ENCODE measurements around the gene ADCY2. TPM values are rescaled to one million over a fixed set of nuclear protein-coding genes. Genes with fewer than 3 reads are reported as not detected.

The ADCY2 gene
- total RNA-seq, 2 experiments from 2014 or later = not detected

DNA sequence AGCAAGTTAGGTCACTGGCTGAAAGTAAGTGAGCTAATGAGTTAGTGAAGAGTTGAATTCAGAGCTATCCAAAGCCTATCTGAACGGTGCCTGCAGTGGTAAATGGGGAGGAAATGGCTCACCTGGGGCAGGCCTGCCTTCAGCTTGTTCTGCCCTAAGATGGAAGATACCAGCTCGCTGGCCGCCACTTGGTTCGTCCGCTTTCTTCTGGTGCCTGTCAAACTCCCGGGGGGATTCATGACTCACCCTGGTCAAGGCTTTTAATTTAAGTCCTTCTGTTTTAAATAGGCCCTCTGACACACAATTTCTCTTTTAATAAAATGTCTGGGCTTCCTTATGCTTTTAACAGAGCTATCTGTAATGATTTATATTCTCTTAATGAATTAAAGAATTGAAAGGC, 376.2 kb downstream of the ADCY2 start:
- Mint-ChIP-seq H3K4me1 (no peaks in the 10 kb centered on the region), H3K27ac (no peak overlapping the region), H3K27me3 (peaks cover 17% of the 10 kb centered on the region), H3K36me3 (ENCODE audit: low read depth) (no peaks in the 10 kb centered on the region), H3K9me3 (no peaks in the 10 kb centered on the region), H3K4me3 (no peak overlapping the region)
- POLR2A ChIA-PET = no interaction called here
- DNase-seq = no peak
- CTCF ChIA-PET = interaction anchor here (1.5 kb wide), 1 partner anchor 18 kb away, joined by 4 read pairs; no protein-coding TSS in a partner anchor

DNA sequence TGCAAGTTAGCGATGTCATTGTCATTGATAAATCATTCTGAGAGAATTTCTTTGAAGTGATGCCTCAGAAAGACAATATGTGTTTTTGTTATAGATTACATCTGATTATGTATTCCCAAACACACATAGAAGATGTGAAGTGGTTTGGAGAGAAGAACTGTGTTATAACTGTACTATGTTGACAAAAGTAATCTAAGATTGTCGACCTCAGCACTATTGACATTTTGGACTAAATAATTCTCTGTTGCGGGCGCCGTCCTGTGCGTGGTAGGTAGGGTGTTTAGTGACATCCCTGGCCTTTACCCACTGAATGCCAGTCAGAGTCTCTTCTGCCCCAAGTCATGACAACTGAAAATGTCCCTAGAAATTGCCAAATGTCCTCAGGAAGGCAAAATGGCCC, 377.2 kb downstream of the ADCY2 start:
- POLR2A ChIA-PET = no interaction called here
- peaks cover 17% of the 10 kb centered on the region for H3K27me3 Mint-ChIP-seq
- H3K4me3 Mint-ChIP-seq = no peak overlapping the region
- no peaks in the 10 kb centered on the region for H3K9me3 Mint-ChIP-seq
- H3K27ac Mint-ChIP-seq = no peak overlapping the region
- H3K36me3 Mint-ChIP-seq (ENCODE audit: low read depth) = no peaks in the 10 kb centered on the region
- CTCF ChIA-PET = no interaction called here
- DNase-seq = no peak
- H3K4me1 Mint-ChIP-seq = no peaks in the 10 kb centered on the region

DNA sequence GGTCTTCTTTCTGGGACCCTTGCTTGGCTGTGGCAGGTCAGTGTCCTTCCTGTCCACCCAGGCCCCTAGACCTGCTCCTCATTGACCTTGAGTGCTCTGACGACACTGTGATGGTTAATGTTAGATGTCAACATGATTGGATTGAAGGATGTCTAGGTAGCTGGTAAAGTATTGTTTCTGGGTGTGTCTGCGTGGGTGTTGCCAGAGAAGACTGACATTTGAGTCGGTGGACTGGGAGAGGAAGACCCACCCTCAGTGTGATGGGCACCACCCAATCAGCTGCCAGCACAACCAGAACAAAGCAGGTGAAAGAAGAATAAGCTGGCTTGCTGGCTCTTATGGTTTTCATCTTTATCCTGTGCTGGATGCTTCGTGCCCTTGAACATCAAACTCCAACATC, 380.5 kb downstream of the ADCY2 start:
- DNase-seq = no peak
- Mint-ChIP-seq H3K27ac (no peak overlapping the region), H3K4me3 (no peak overlapping the region), H3K4me1 (peaks cover 15% of the 10 kb centered on the region), H3K36me3 (ENCODE audit: low read depth) (no peaks in the 10 kb centered on the region), H3K9me3 (no peaks in the 10 kb centered on the region), H3K27me3 (peaks cover 34% of the 10 kb centered on the region)
- ChIA-PET CTCF (no interaction called here), POLR2A (no interaction called here)

DNA sequence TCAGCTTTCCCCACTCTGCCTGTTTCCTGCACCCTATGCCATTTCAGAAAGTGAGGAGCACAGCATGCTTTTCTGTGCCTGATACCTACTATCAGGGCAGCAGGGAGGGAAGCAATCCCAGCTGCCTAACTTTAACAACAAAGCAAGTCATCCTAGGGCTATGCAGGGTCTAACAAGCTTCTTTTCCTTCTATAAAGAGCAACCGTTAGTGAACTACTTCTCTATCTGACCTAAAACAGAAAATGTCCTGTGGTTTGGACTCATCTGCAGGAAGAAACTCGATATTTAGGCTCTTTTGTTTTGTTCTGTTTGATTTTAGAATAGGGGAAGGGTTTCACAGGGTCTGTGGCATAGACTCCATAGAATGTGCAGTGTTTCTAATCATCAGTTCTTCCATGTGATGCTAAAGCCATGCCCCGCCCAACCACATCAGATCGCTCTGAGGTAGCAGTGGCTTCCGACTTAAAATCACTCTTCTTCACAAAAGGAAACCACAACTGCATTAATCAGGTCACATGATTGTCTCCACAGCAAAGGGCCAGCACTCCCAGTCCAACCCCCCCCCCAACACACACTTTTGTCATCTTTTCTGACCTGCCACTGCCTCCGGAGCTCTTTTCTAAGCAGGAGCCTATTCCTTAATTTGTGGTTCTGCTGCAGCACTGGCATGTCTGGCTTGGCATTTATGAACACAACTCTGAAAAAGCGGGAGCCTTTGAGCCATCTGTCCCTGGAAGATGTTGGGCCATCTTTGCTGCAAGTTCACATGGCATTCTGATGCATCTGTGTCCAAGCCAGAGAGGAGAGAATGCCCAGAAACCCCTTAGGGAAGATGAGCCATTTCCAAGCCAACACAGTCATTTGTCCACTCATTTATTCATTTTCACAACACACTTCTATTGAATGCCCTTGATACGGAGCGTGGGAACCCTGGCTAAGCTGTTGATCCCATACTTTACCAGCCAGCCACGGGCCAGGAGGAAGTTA, 383.4 kb downstream of the ADCY2 start:
- Mint-ChIP-seq H3K27ac (no peak overlapping the region), H3K9me3 (no peaks in the 10 kb centered on the region), H3K4me3 (no peak overlapping the region), H3K4me1 (peaks cover 15% of the 10 kb centered on the region), H3K36me3 (ENCODE audit: low read depth) (no peaks in the 10 kb centered on the region), H3K27me3 (peaks cover 50% of the 10 kb centered on the region)
- DNase-seq = peak; percentile 31
- ChIA-PET CTCF (no interaction called here), POLR2A (no interaction called here)

GRCh38 chr5:7781899-7782298, 386.0 kb downstream of the ADCY2 start:
- H3K27me3 Mint-ChIP-seq = peaks cover 60% of the 10 kb centered on the region
- peaks cover 15% of the 10 kb centered on the region for H3K4me1 Mint-ChIP-seq
- CTCF ChIA-PET = no interaction called here
- DNase-seq = no peak
- H3K27ac Mint-ChIP-seq = no peak overlapping the region
- no peaks in the 10 kb centered on the region for H3K9me3 Mint-ChIP-seq
- H3K36me3 Mint-ChIP-seq (ENCODE audit: low read depth) = no peaks in the 10 kb centered on the region
- POLR2A ChIA-PET = no interaction called here
- H3K4me3 Mint-ChIP-seq = no peak overlapping the region

DNA sequence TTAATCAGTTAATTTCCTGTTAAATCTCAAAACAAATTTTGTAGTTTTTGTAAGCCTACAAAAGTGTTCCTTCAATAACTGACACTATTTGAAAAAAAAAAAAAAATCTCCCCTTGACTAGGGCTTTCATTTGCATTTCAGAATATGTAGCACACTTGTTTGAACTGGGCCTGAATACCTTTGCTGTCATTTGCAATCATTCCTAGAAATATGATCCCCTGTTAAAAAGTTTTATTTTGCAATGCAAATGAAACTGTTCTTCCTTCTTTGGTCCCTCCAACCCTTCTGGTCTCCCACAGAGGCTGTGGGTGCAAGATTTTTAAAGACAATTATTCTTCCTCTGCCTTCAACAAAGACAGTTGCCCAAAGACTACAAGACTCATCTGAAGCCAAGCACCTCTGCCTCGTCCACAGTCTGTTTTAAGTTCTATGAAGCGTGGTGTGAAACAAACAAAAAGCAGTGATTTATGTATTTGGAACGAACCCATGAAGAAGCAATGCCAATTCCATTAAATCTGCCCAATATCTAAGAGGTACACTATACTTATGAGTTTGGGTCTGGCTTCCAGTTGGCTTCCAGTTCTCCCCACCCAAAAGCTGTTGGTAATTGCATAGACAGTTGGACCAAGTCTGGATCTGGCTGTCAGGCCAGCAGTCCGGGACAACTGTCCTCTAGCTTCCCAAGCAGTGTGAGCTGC, 388.9 kb downstream of the ADCY2 start:
- Mint-ChIP-seq H3K27ac (no peak overlapping the region), H3K36me3 (ENCODE audit: low read depth) (no peaks in the 10 kb centered on the region), H3K4me3 (no peak overlapping the region), H3K9me3 (no peaks in the 10 kb centered on the region), H3K4me1 (peaks cover 2% of the 10 kb centered on the region), H3K27me3 (peaks cover 47% of the 10 kb centered on the region)
- no peak for DNase-seq
- ChIA-PET POLR2A (no interaction called here), CTCF (no interaction called here)

DNA sequence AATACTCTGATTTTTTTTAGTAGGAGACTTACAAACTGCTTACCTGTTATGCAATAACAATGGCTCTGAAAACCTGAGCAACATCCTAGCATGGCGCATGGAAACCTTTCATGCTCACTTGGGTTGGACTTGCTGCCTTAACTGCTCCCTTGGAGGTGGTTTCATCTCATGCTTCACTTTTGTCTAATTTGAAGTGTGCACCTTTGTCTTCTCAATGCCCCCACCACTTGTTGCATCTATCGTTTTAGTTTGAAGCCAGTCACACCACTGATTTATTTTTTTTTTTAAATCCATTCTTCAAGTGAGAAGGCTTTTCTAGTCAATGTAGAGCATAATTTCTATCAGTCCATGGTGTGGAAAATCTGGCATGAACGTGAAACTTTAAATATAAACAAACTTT, 391.8 kb downstream of the ADCY2 start:
- Mint-ChIP-seq H3K4me3 (no peak overlapping the region), H3K27ac (no peak overlapping the region)
- CTCF ChIA-PET = no interaction called here

DNA sequence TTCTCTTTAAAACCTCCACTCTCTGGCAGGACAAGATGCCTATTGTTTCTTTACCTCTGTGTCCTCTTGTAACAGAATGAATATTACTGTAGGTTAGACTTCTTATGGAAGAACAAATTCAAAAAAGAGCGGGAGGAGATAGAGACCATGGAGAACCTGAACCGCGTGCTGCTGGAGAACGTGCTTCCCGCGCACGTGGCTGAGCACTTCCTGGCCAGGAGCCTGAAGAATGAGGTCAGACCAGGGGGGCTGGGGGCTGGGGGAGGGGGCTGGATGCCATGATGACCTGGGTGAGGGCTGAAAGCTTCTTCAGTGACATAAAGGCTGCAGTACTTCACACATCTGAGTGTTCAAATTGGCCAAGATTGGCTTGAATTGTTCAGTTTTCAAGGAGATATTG, 393.6 kb downstream of the ADCY2 start:
- CTCF ChIA-PET = no interaction called here
- H3K36me3 Mint-ChIP-seq (ENCODE audit: low read depth) = no peaks in the 10 kb centered on the region
- no peak overlapping the region for H3K4me3 Mint-ChIP-seq
- H3K9me3 Mint-ChIP-seq = no peaks in the 10 kb centered on the region
- no peak overlapping the region for H3K27ac Mint-ChIP-seq
- no peaks in the 10 kb centered on the region for H3K4me1 Mint-ChIP-seq
- POLR2A ChIA-PET = no interaction called here
- DNase-seq = no peak
- peaks cover 13% of the 10 kb centered on the region for H3K27me3 Mint-ChIP-seq

More for the DNA sequence above, 391.8 kb downstream of the ADCY2 start:
- no peaks in the 10 kb centered on the region for H3K9me3 Mint-ChIP-seq
- POLR2A ChIA-PET = no interaction called here
- H3K27me3 Mint-ChIP-seq = peaks cover 22% of the 10 kb centered on the region
- H3K4me1 Mint-ChIP-seq = no peaks in the 10 kb centered on the region
- no peak for DNase-seq
- no peaks in the 10 kb centered on the region for H3K36me3 Mint-ChIP-seq (ENCODE audit: low read depth)

GRCh38 chr5:7793895-7794294, 398.0 kb downstream of the ADCY2 start:
- Mint-ChIP-seq H3K27me3 (no peaks in the 10 kb centered on the region), H3K4me1 (no peaks in the 10 kb centered on the region), H3K9me3 (no peaks in the 10 kb centered on the region), H3K4me3 (no peak overlapping the region), H3K27ac (no peak overlapping the region), H3K36me3 (ENCODE audit: low read depth) (no peaks in the 10 kb centered on the region)
- CTCF ChIA-PET = no interaction called here
- no peak for DNase-seq
- POLR2A ChIA-PET = no interaction called here

DNA sequence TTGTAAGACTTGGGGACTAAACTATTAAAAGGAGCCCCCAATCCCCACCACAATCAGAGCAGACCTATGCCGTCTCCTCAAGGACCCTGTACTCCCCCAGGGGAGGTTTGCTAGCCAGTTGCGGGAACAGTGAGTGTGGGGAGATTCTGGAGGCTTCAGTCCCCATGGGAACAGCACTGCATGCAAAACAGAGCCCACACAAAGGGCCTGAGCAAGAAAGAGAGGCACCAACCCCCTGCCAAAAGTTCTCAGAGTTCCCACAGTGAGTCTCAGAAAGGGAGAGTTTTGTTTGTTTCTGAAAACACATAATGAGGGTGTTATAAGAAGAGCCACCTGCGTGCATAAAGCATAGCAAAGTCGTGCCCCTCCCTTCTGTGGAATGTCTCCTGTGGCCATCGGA, 398.4 kb downstream of the ADCY2 start:
- Mint-ChIP-seq H3K4me1 (no peaks in the 10 kb centered on the region), H3K9me3 (no peaks in the 10 kb centered on the region), H3K4me3 (no peak overlapping the region), H3K36me3 (ENCODE audit: low read depth) (no peaks in the 10 kb centered on the region), H3K27me3 (no peaks in the 10 kb centered on the region), H3K27ac (no peak overlapping the region)
- ChIA-PET POLR2A (no interaction called here), CTCF (no interaction called here)
- no peak for DNase-seq

DNA sequence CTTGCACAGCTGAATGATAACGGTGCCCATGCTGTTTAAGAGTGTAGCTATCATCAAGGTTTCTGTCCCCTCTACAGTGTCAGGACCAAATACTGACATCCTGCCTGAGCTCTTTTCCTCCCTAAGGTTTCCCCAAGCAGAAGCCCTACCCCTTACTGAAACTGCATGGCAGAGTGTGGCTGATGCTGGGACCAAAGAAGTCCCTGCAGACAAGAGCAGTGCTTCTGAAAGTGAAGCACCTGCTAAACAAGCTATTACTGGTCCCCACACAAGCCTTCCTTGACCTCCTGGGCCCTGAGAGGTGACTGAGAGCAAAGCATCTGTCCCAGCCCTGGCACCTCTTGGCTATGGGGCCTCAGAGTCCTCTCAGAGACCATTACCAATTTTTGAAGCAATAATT, 398.9 kb downstream of the ADCY2 start:
- DNase-seq = no peak
- CTCF ChIA-PET = no interaction called here
- Mint-ChIP-seq H3K27ac (no peak overlapping the region), H3K36me3 (ENCODE audit: low read depth) (no peaks in the 10 kb centered on the region), H3K4me3 (no peak overlapping the region), H3K27me3 (no peaks in the 10 kb centered on the region), H3K4me1 (no peaks in the 10 kb centered on the region), H3K9me3 (no peaks in the 10 kb centered on the region)
- POLR2A ChIA-PET = no interaction called here

DNA sequence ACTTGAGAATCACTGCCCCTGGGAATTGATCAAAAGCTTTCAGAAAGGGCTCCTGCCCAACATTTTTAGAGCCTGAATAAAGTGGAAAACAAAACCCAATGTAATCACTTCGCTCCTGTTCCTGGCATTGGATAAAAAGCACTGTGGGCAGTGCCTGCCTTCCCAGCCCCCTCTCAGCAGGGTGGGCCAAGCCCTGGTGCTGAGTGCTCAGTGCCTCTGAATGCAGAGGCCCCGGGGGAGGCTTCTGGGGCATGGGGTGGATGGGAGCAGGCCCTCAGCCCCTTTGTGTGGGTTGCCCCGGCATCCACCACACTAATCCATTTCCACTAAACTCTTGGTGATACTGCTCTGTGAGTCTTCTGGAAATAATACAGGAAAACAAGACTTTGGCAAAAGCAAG, 399.4 kb downstream of the ADCY2 start:
- Mint-ChIP-seq H3K27me3 (no peaks in the 10 kb centered on the region), H3K9me3 (no peaks in the 10 kb centered on the region), H3K4me3 (no peak overlapping the region), H3K27ac (no peak overlapping the region), H3K36me3 (ENCODE audit: low read depth) (no peaks in the 10 kb centered on the region), H3K4me1 (no peaks in the 10 kb centered on the region)
- ChIA-PET CTCF (no interaction called here), POLR2A (no interaction called here)
- DNase-seq = no peak

DNA sequence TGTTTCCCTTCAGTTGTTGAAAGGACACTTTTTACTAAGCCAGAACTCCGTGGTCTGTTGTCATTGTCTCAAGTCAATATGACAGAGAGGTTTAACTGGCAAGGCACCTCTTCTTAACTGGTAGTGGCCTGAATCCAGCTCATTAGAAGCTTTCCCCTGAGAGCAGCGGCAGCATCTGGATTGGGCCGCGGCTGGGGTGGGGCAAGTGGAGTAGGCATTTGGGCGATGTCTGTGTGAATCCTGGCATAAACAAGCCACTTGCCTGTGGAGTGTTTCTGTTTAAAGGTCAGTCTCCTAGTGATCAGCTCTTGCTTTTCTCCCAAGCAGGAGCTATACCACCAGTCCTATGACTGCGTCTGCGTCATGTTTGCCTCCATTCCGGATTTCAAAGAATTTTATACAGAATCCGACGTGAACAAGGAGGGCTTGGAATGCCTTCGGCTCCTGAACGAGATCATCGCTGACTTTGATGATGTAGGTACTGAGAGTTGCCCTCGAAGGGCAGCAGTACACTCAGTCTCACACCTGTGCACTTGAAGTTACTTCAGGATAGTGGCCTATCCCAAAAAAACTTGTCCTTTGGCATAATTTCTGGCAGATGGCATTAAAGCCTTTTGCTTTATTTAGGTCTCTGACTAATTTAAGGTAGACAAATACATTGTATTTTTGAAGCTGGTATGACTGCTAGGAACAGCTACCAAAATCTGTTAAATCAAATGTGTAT, 406.1 kb downstream of the ADCY2 start:
- no peaks in the 10 kb centered on the region for H3K4me1 Mint-ChIP-seq
- ChIA-PET POLR2A (no interaction called here), CTCF (no interaction called here)
- no peaks in the 10 kb centered on the region for H3K36me3 Mint-ChIP-seq (ENCODE audit: low read depth)
- no peaks in the 10 kb centered on the region for H3K9me3 Mint-ChIP-seq
- H3K27me3 Mint-ChIP-seq = no peaks in the 10 kb centered on the region
- DNase-seq = no peak
- no peak overlapping the region for H3K27ac Mint-ChIP-seq
- no peak overlapping the region for H3K4me3 Mint-ChIP-seq

Measured in activated CD4-positive, alpha-beta memory T cell treated with anti-CD3 and anti-CD28 coated beads, Interleukin-2, amount 10 ng/mL, durations not matched to agents 7 days and 5 days (primary cell).